ENCODE results near the gene TMEM59.

GRCh38 chr1:53981220-53981619 is 71.8 kb downstream of the TMEM59 start:
- TF ChIP-seq YY1 (IDR thresholded peaks at IDR 0.05; ENCODE audit: insufficient read depth, insufficient read length), result no peak
- TF ChIP-seq SUZ12 (IDR thresholded peaks at IDR 0.05; ENCODE audit: extremely low read depth, insufficient read depth, insufficient read length), result no peak

All from NT2/D1 (cell line).